Fibroblast of upper back skin (primary cell): ENCODE measurements around the gene CCL15.
"Not testable (repeated sequence)": the region's sequence is repeated elsewhere in the genome, so short reads cannot be mapped to it uniquely, and the experiment has no call there.

Experiments used
- DNase-seq: peaks from one replicate; pipeline ENCODE4 v3.0.0-alpha.2; 2013

The CCL15 gene

GRCh38 chr17:36001110-36001771 lies at the start of gene CCL15:
TSS of gene CCL15 (minus strand) at chr17:36001553. CDS start at chr17:36001492, 61 bp downstream.
- DNase-seq, result no peak

- no peak for DNase-seq
These were observed 48.3 kb upstream of the CCL15 start for GRCh38 chr17:36049643-36050042.

- no peak for DNase-seq
These were observed 46.7 kb upstream of the CCL15 start for GRCh38 chr17:36048066-36048465.

- no peak for DNase-seq
These were observed 34.9 kb upstream of the CCL15 start for GRCh38 chr17:36036235-36036634.

- DNase-seq, result no peak
These were observed 32.8 kb upstream of the CCL15 start for GRCh38 chr17:36034127-36034526.

GRCh38 chr17:36030956-36031355 lies 29.6 kb upstream of the CCL15 start:
- no peak for DNase-seq

GRCh38 chr17:36027761-36028160 lies 26.4 kb upstream of the CCL15 start:
- DNase-seq, result no peak

GRCh38 chr17:36024106-36024869 lies 22.9 kb upstream of the CCL15 start:
- no peak for DNase-seq

- no peak for DNase-seq
These were observed 18.1 kb upstream of the CCL15 start for GRCh38 chr17:36019423-36019822.

GRCh38 chr17:36017799-36018198 lies 16.4 kb upstream of the CCL15 start, which contains the start of gene CCL23:
TSS of gene CCL23 (minus strand) at chr17:36017972. CDS start at chr17:36017897, 75 bp downstream.
- no peak for DNase-seq

- no peak for DNase-seq
These were observed 15.2 kb upstream of the CCL15 start for GRCh38 chr17:36016555-36016954.

GRCh38 chr17:36015895-36016294 lies 14.5 kb upstream of the CCL15 start:
- not testable (repeated sequence) for DNase-seq

- no peak for DNase-seq
These were observed 13.6 kb upstream of the CCL15 start for GRCh38 chr17:36014946-36015345.

GRCh38 chr17:36011201-36011600 lies 9.8 kb upstream of the CCL15 start:
- DNase-seq, result no peak

GRCh38 chr17:36008998-36009665 lies 7.8 kb upstream of the CCL15 start:
- DNase-seq, result peak; percentile 3

- no peak for DNase-seq
These were observed 3.3 kb upstream of the CCL15 start for GRCh38 chr17:36004594-36005108.

GRCh38 chr17:36002631-36003030 lies 1.3 kb upstream of the CCL15 start:
- DNase-seq, result no peak

- no peak for DNase-seq
These were observed 680 bp upstream of the CCL15 start for GRCh38 chr17:36001862-36002603.

- DNase-seq, result no peak
These were observed 632 bp downstream of the CCL15 start for GRCh38 chr17:36000732-36001109.

- no peak for DNase-seq
These were observed 2.6 kb downstream of the CCL15 start for GRCh38 chr17:35998756-35999155.

- no peak for DNase-seq
These were observed 3.3 kb downstream of the CCL15 start for GRCh38 chr17:35998018-35998545.

GRCh38 chr17:35995346-35995745 lies 6.0 kb downstream of the CCL15 start:
- DNase-seq, result not testable (repeated sequence)

- DNase-seq, result no peak
These were observed 10.3 kb downstream of the CCL15 start for GRCh38 chr17:35991075-35991474.
